GM10847 (cell line): ENCODE data around the gene MPC2.

Source experiments
- POLR2A ChIP-seq: IDR thresholded peaks from 2 replicates; pipeline ENCODE4 v1.6.1; 2011; ENCODE audit not compliant: insufficient read length; ENCODE audit errors: extremely low read depth

The MPC2 gene

GRCh38 chr1:167940264-167940663, 3.4 kb upstream of the MPC2 start:
- TF ChIP-seq POLR2A: no peak

DNA sequence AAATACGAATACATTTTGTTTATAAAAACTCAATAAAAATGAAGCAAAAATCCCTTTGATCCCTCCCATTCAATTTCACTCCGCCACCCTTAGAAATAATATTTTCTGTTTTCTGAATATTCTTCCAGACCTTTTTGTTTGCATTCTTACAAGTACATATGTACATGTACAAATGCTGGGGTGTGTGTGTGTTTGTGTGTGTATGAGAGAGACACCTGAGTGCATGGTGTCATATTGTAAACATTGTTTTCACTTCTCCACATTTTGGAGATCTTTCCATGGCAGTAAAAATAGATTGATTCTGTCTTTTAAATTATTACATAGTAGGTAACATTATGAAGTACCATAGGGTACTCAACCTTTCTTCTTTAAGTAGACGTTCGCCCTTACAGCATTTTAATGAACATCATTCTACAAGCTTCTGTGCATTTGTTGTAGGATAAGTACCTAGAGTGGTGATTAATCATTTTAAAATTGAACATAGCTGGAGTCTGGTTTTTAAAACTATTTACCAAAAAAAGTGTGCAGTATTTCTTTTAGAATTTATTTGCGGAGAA, 1.3 kb upstream of the MPC2 start:
- no peak for TF ChIP-seq POLR2A

GRCh38 chr1:167937709-167938010, 788 bp upstream of the MPC2 start:
- no peak for TF ChIP-seq POLR2A

DNA sequence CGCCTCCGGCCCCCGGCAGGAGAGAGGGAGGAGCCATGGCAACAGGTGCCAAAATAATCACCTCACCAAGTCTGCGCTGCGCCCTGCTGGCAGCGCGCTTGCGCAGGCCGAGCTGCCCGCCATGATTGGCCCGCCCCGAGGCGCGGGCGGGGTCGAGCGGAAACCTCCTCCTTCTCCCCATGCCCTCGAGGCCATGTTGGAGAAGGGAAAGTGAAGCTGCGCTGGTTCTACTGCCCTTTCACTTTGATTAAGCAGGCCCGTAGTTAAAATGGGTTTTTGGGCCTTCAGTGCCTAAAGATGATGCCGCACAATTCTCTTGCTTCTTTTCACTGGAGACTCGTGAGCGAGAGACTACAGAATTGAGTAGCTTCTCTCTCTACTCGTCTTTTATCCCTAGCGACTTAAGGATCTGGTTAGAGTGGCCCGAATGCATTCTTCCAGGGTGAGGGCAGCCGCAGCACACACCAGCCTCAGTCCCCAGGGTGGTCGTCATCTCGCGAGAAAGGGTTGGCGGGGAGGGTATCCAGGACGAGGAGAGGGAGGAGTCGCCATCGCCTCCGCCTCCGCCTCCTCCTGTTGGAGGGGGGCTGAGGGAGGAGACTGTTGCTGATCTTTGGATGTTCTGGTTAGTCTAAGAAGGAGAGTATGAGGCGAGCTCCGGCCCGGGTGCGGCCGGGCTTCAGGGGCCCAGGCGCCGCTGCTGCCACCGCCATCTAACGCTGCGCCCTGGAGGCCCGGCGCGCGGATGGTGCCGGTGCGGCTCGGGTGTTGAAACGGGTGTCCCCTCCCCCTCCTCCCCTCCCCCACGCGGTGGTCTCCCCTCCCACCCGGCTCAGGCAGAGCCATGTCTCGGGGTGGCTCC, 573 bp downstream of the MPC2 start, which contains the start of gene DCAF6:
Gene DCAF6, plus strand, starts transcription at position 616 of the 862 bp plus-strand sequence. Its CDS starts 229 bp downstream, at position 845.
- TF ChIP-seq POLR2A: peak; percentile 68

- peak; percentile 63 for TF ChIP-seq POLR2A
These were observed 1.4 kb downstream of the MPC2 start for GRCh38 chr1:167935216-167936067.

GRCh38 chr1:167934426-167935215, 2.3 kb downstream of the MPC2 start:
- no peak for TF ChIP-seq POLR2A

- no peak for TF ChIP-seq POLR2A
These were observed 3.1 kb downstream of the MPC2 start for GRCh38 chr1:167933788-167934187.

DNA sequence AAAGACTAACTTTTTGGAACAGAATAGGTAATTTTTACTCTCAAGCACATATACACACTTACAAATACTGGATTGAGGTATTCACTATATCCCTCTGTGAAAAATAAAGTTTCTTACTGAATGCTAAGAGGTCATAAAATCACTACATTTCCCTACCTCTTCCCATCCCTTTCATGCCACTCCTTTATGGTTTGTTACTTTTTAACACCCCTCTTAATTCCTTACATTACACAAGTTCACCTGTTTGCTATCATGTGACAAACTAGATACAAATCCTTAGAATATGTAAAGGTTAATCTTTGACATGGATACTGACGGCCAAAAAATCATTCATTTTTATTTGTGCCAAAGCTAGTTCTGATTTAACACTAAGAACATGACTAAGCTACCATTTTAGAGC, 7.1 kb downstream of the MPC2 start:
- no peak for TF ChIP-seq POLR2A

DNA sequence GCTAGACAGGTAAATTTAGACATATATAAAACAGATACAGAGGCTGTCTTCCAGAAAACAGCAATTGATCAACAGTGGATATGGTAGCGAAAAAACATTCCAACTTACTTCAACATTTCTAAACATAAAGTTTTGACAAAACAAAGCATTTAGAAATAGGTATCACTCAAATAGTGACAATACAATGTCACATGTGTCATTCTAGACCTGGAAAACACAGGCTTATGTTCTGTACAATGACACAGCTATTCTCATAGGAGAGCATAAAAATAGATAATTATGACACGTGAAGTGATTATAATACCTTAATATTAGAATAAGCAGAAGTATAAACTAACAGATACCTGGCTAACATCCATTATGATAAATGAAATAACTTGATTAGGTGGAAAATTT, 8.4 kb downstream of the MPC2 start:
- TF ChIP-seq POLR2A: no peak

DNA sequence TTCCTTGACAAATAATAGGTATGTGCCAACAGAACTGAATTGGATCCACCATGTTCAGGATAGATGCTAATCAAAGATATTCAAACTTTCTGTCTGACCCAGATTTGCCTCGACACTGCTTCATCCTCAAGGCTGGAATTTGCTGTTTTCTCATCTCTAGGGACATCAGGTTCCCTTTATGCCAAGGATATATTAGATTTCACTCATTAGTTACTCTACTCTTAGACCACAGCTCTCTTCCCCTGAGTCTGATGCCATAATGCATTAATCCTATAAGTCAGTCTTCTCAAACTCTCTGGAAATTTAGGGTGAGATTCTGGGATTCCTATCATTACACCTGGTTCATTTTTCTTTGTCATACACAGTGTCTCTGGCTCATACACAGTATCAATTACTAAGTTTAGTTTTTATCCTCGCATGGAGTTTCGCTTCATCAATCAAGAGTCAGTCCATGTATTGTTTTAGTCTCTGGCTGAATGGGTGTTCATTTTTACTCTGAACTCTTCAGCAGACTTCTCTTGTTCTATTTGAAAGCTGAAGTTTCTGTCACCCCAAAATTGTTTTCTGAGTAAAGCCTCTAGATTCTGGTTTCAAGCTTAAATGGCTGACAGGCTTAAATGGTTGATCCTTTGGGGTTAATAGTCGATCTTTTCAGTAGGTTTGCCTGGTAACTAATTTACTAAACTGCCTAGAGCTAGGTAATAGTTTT, 9.7 kb downstream of the MPC2 start:
- no peak for TF ChIP-seq POLR2A

GRCh38 chr1:167926486-167926997, 10.3 kb downstream of the MPC2 start:
- TF ChIP-seq POLR2A: no peak

- TF ChIP-seq POLR2A: no peak
These were observed 12.2 kb downstream of the MPC2 start for GRCh38 chr1:167924543-167925231.

- no peak for TF ChIP-seq POLR2A
These were observed 12.8 kb downstream of the MPC2 start for GRCh38 chr1:167924102-167924501.
